WTC11 (cell line): Measurements from ENCODE around the gene LRRN4. TPM values are rescaled to one million over a fixed set of nuclear protein-coding genes. Genes with fewer than 3 reads are reported as not detected.

Source experiments
- ATAC-seq: fragments of 200-7000 bp; cut with Tn5 transposase; 2 replicates; pipeline ENCODE4 v1.10.0; 2021; ENCODE audit warnings: mild to moderate bottlenecking, moderate library complexity
- CTCF ChIA-PET: fragments of 300-600 bp; sonication (Branson Sonifier 250); formaldehyde crosslinking; loops from one replicate; lab custom pipeline; 2021; ENCODE audit warnings: antibody characterized with exemption; lab: Charles Lee
- POLR2A ChIA-PET: fragments of 350-600 bp; sonication (Branson Sonifier 250); formaldehyde crosslinking; loops from one replicate; lab custom pipeline; 2021; ENCODE audit warnings: antibody characterized with exemption; lab: Charles Lee
- DNase-seq: peaks from one replicate; pipeline ENCODE4 v3.0.0; 2021; ENCODE audit warnings: low spot score
- H3K27ac Mint-ChIP-seq: 2 replicates; pipeline ENCODE4 v1.8.0; 2021; ENCODE audit warnings: mixed read lengths
- H3K27me3 Mint-ChIP-seq: 2 replicates; pipeline ENCODE4 v1.8.0; 2021; ENCODE audit warnings: low read depth, mild to moderate bottlenecking, moderate library complexity, mixed read lengths
- H3K36me3 Mint-ChIP-seq: 2 replicates; pipeline ENCODE4 v1.8.0; 2021; ENCODE audit warnings: mixed read lengths
- H3K4me1 Mint-ChIP-seq: 2 replicates; pipeline ENCODE4 v1.8.0; 2022; ENCODE audit warnings: mixed read lengths
- H3K4me3 Mint-ChIP-seq: 2 replicates; pipeline ENCODE4 v1.8.0; 2021; ENCODE audit warnings: mild to moderate bottlenecking, moderate library complexity, mixed read lengths
- H3K9me3 Mint-ChIP-seq: 2 replicates; pipeline ENCODE4 v1.8.0; 2021; ENCODE audit warnings: mixed read lengths
- AFF4 ChIP-seq: sonication (generic); formaldehyde crosslinking; IDR thresholded peaks from 2 replicates; pipeline ENCODE4 v1.8.1; 2023; ENCODE audit warnings: mild to moderate bottlenecking, missing genetic modification reagents, borderline replicate concordance
- AR ChIP-seq: fragments of 250-450 bp; sonication (Bioruptor Pico); IDR thresholded peaks from 2 replicates; pipeline ENCODE4 v1.9.0; 2021; ENCODE audit warnings: mild to moderate bottlenecking
- ATF2 ChIP-seq: sonication (generic); formaldehyde crosslinking; IDR thresholded peaks from 2 replicates; pipeline ENCODE4 v1.8.1; 2022; ENCODE audit warnings: low read depth, missing genetic modification reagents, borderline replicate concordance
- EMX1 ChIP-seq: fragments of 250-450 bp; sonication (Bioruptor Pico); IDR thresholded peaks from 2 replicates; pipeline ENCODE4 v1.8.0; 2021; ENCODE audit warnings: mild to moderate bottlenecking
- ETV6 ChIP-seq: sonication (generic); formaldehyde crosslinking; IDR thresholded peaks from 2 replicates; pipeline ENCODE4 v1.8.1; 2022; ENCODE audit warnings: mild to moderate bottlenecking, missing genetic modification reagents
- IRF1 ChIP-seq: sonication (generic); formaldehyde crosslinking; IDR thresholded peaks from 2 replicates; pipeline ENCODE4 v1.8.0; 2023; ENCODE audit warnings: missing genetic modification reagents
- JAZF1 ChIP-seq: fragments of 250-450 bp; sonication (Bioruptor Pico); IDR thresholded peaks from 2 replicates; pipeline ENCODE4 v1.9.0; 2021; ENCODE audit warnings: moderate library complexity, mild to moderate bottlenecking, inconsistent platforms
- MYBL2 ChIP-seq: sonication (generic); formaldehyde crosslinking; IDR thresholded peaks from 2 replicates; pipeline ENCODE4 v1.8.1; 2023; ENCODE audit warnings: mild to moderate bottlenecking, moderate library complexity, missing genetic modification reagents
- NFATC4 ChIP-seq: fragments of 250-450 bp; sonication (Bioruptor Pico); IDR thresholded peaks from 2 replicates; pipeline ENCODE4 v1.9.0; 2021; ENCODE audit warnings: mild to moderate bottlenecking
- NFE2L1 ChIP-seq: sonication (generic); formaldehyde crosslinking; IDR thresholded peaks from 2 replicates; pipeline ENCODE4 v1.8.1; 2023; ENCODE audit warnings: missing genetic modification reagents
- NFYB ChIP-seq: sonication (generic); formaldehyde crosslinking; conservative IDR thresholded peaks from 2 replicates; pipeline ENCODE4 v1.8.0; 2022; ENCODE audit warnings: low read depth, missing genetic modification reagents
- NR1H2 ChIP-seq: sonication (generic); formaldehyde crosslinking; IDR thresholded peaks from 2 replicates; pipeline ENCODE4 v1.9.0; 2021; ENCODE audit warnings: mild to moderate bottlenecking, moderate library complexity, missing genetic modification reagents
- OVOL2 ChIP-seq: fragments of 250-450 bp; sonication (Bioruptor Pico); IDR thresholded peaks from 2 replicates; pipeline ENCODE4 v1.9.0; 2021; ENCODE audit warnings: mild to moderate bottlenecking, borderline replicate concordance
- PRRX2 ChIP-seq: fragments of 250-450 bp; sonication (Bioruptor Pico); IDR thresholded peaks from 2 replicates; pipeline ENCODE4 v1.8.0; 2021; ENCODE audit warnings: mild to moderate bottlenecking
- RELA ChIP-seq: sonication (generic); formaldehyde crosslinking; IDR thresholded peaks from 2 replicates; pipeline ENCODE4 v1.8.1; 2022; ENCODE audit warnings: missing genetic modification reagents, mild to moderate bottlenecking, borderline replicate concordance
- SMAD4 ChIP-seq: sonication (generic); formaldehyde crosslinking; IDR thresholded peaks from 2 replicates; pipeline ENCODE4 v1.8.0; 2022; ENCODE audit warnings: mild to moderate bottlenecking, missing genetic modification reagents
- SOX15 ChIP-seq: fragments of 250-450 bp; sonication (Bioruptor Pico); IDR thresholded peaks from 2 replicates; pipeline ENCODE4 v1.9.0; 2021; ENCODE audit warnings: mild to moderate bottlenecking
- SP1 ChIP-seq: sonication (generic); formaldehyde crosslinking; conservative IDR thresholded peaks from 2 replicates; pipeline ENCODE4 v1.8.1; 2022; ENCODE audit warnings: missing genetic modification reagents
- USF1 ChIP-seq: sonication (generic); formaldehyde crosslinking; IDR thresholded peaks from 2 replicates; pipeline ENCODE4 v1.8.0; 2022; ENCODE audit warnings: mild to moderate bottlenecking, missing genetic modification reagents
- ZNF219 ChIP-seq: sonication (generic); formaldehyde crosslinking; IDR thresholded peaks from 2 replicates; pipeline ENCODE4 v1.8.0; 2023; ENCODE audit warnings: missing genetic modification reagents, mild to moderate bottlenecking, borderline replicate concordance
- ZNF263 ChIP-seq: sonication (generic); formaldehyde crosslinking; IDR thresholded peaks from 2 replicates; pipeline ENCODE4 v1.8.1; 2022; ENCODE audit warnings: low read depth, mild to moderate bottlenecking, moderate library complexity, missing genetic modification reagents
- ZNF317 ChIP-seq: sonication (generic); formaldehyde crosslinking; IDR thresholded peaks from 2 replicates; pipeline ENCODE4 v1.8.1; 2023; ENCODE audit warnings: low read depth, mild to moderate bottlenecking, moderate library complexity, missing genetic modification reagents, borderline replicate concordance
- ZNF396 ChIP-seq: fragments of 250-450 bp; sonication (Bioruptor Pico); IDR thresholded peaks from 2 replicates; pipeline ENCODE4 v1.8.0; 2021; ENCODE audit warnings: mild to moderate bottlenecking, moderate library complexity, borderline replicate concordance
- ZNF416 ChIP-seq: fragments of 250-450 bp; sonication (Bioruptor Pico); IDR thresholded peaks from 2 replicates; pipeline ENCODE4 v1.9.0; 2021; ENCODE audit warnings: mild to moderate bottlenecking, inconsistent platforms
- total RNA-seq: library from RNA; stranded (reverse); gene quantifications from 3 replicates; pipeline ENCODE4 v1.2.3, GENCODE V29; 2021

The LRRN4 gene
- total RNA-seq, 1 experiment from 2014 or later = 0.48 TPM

GRCh38 chr20:6048391-6048790 lies 5.5 kb downstream of the LRRN4 start (continued):
- TF ChIP-seq ZNF396 (CRISPR knock-in tag) = no peak
- no peak for TF ChIP-seq SMAD4 (CRISPR knock-in tag)
- no peak for TF ChIP-seq EMX1 (CRISPR knock-in tag)
- no peak for TF ChIP-seq MYBL2 (CRISPR knock-in tag)
- TF ChIP-seq JAZF1 = no peak
- TF ChIP-seq ZNF317 (CRISPR knock-in tag) = no peak
- TF ChIP-seq ZNF263 = no peak
- no peak for TF ChIP-seq IRF1 (CRISPR knock-in tag)
- no peak for TF ChIP-seq PRRX2 (CRISPR knock-in tag)
- no peak for TF ChIP-seq SOX15 (CRISPR knock-in tag)
- no peak for TF ChIP-seq NR1H2 (CRISPR knock-in tag)

- ChIA-PET CTCF (no interaction called here), POLR2A (no interaction called here)
- Mint-ChIP-seq H3K4me3 (no peak overlapping the region), H3K9me3 (no peaks in the 10 kb centered on the region), H3K36me3 (peaks cover 3% of the 10 kb centered on the region; the same call in 1 of the 2 replicates), H3K27me3 (peaks cover 39% of the 10 kb centered on the region), H3K4me1 (peaks cover 3% of the 10 kb centered on the region; the same call in 1 of the 2 replicates), H3K27ac (no peak overlapping the region)
- DNase-seq = no peak
- no peak for TF ChIP-seq NFATC4 (CRISPR knock-in tag)
- TF ChIP-seq ZNF219 (CRISPR knock-in tag) = no peak
- no peak for TF ChIP-seq NFYB
- TF ChIP-seq ZNF263 = no peak
- no peak for TF ChIP-seq ETV6 (CRISPR knock-in tag)
- TF ChIP-seq NFE2L1 (CRISPR knock-in tag) = no peak
- TF ChIP-seq SP1 = no peak
- TF ChIP-seq AFF4 (CRISPR knock-in tag) = no peak
- ATAC-seq = no peak
Observed at GRCh38 chr20:6046432-6046831, 7.4 kb downstream of the LRRN4 start.

GRCh38 chr20:6045566-6045965 lies 8.3 kb downstream of the LRRN4 start:
- ChIA-PET POLR2A (no interaction called here), CTCF (no interaction called here)
- TF ChIP-seq RELA (CRISPR knock-in tag) = no peak
- no peak for TF ChIP-seq ZNF416
- TF ChIP-seq ATF2 (CRISPR knock-in tag) = no peak
- no peak for TF ChIP-seq ZNF219 (CRISPR knock-in tag)
- no peak for TF ChIP-seq NFATC4 (CRISPR knock-in tag)
- no peak for TF ChIP-seq SP1
- no peak for TF ChIP-seq AR (CRISPR knock-in tag)
- TF ChIP-seq OVOL2 (CRISPR knock-in tag) = no peak
- no peak for TF ChIP-seq USF1 (CRISPR knock-in tag)
- H3K36me3 Mint-ChIP-seq = peaks cover 3% of the 10 kb centered on the region; the same call in 1 of the 2 replicates
- H3K4me3 Mint-ChIP-seq = no peak overlapping the region
- no peak overlapping the region for H3K27ac Mint-ChIP-seq
- no peak for DNase-seq
- H3K9me3 Mint-ChIP-seq = no peaks in the 10 kb centered on the region
- no peak for ATAC-seq
- H3K4me1 Mint-ChIP-seq = no peaks in the 10 kb centered on the region; the same call in 1 of the 2 replicates
- peaks cover 30% of the 10 kb centered on the region for H3K27me3 Mint-ChIP-seq
